ENCODE results near the gene PIK3AP1.

The PIK3AP1 gene

GRCh38 chr10:96660297-96660696 is 60.0 kb downstream of the PIK3AP1 start:
- peaks cover 61% of the 10 kb centered on the region for H3K79me2 ChIP-seq (ENCODE audit: insufficient read depth, low read length)
- no peak overlapping the region for H3K4me3 ChIP-seq (ENCODE audit: low read depth, low read length, poor library complexity, severe bottlenecking)
- no peak overlapping the region for H2AFZ ChIP-seq (ENCODE audit: low read length)
- peaks cover 28% of the 10 kb centered on the region for H3K36me3 ChIP-seq (ENCODE audit: insufficient read depth, low read length)
- no peak overlapping the region for H3K27ac ChIP-seq (ENCODE audit: low read depth, low read length, poor library complexity, severe bottlenecking)
- no peak for TF ChIP-seq EZH2 (IDR thresholded peaks at IDR 0.05; ENCODE audit: borderline replicate concordance, low read length)
- no peak for TF ChIP-seq CTCF (IDR thresholded peaks at IDR 0.05; ENCODE audit: low read length)
- no peak overlapping the region for H3K9ac ChIP-seq (ENCODE audit: low read length)
- H3K9me2 ChIP-seq (ENCODE audit: low read depth, low read length) = no peaks in the 10 kb centered on the region
- H3K4me1 ChIP-seq (ENCODE audit: insufficient read depth, low read length, severe bottlenecking) = peaks cover 11% of the 10 kb centered on the region
- H3K27me3 ChIP-seq (ENCODE audit: insufficient read depth, low read length) = no peaks in the 10 kb centered on the region
- H4K20me1 ChIP-seq (ENCODE audit: insufficient read depth, low read length) = no peaks in the 10 kb centered on the region
- no peak overlapping the region for H3K4me2 ChIP-seq (ENCODE audit: low read length)
- no peaks in the 10 kb centered on the region for H3F3A ChIP-seq (ENCODE audit: insufficient read depth, low read length)
- no peaks in the 10 kb centered on the region for H3K9me3 ChIP-seq (ENCODE audit: low read length)

GRCh38 chr10:96658844-96659243 is 61.5 kb downstream of the PIK3AP1 start:
- Histone ChIP-seq H3K4me1 (ENCODE audit: insufficient read depth, low read length, severe bottlenecking) (no peaks in the 10 kb centered on the region), H3K4me2 (ENCODE audit: low read length) (no peak overlapping the region), H2AFZ (ENCODE audit: low read length) (no peak overlapping the region), H3K4me3 (ENCODE audit: low read depth, low read length, poor library complexity, severe bottlenecking) (no peak overlapping the region), H3K36me3 (ENCODE audit: insufficient read depth, low read length) (peaks cover 29% of the 10 kb centered on the region), H4K20me1 (ENCODE audit: insufficient read depth, low read length) (no peaks in the 10 kb centered on the region), H3K9me2 (ENCODE audit: low read depth, low read length) (no peaks in the 10 kb centered on the region), H3K27me3 (ENCODE audit: insufficient read depth, low read length) (no peaks in the 10 kb centered on the region), H3K79me2 (ENCODE audit: insufficient read depth, low read length) (peaks cover 47% of the 10 kb centered on the region), H3K9me3 (ENCODE audit: low read length) (no peaks in the 10 kb centered on the region), H3F3A (ENCODE audit: insufficient read depth, low read length) (no peaks in the 10 kb centered on the region), H3K27ac (ENCODE audit: low read depth, low read length, poor library complexity, severe bottlenecking) (no peak overlapping the region), H3K9ac (ENCODE audit: low read length) (no peak overlapping the region)
- TF ChIP-seq EZH2 (IDR thresholded peaks at IDR 0.05; ENCODE audit: borderline replicate concordance, low read length) (no peak), CTCF (IDR thresholded peaks at IDR 0.05; ENCODE audit: low read length) (no peak)

DNA sequence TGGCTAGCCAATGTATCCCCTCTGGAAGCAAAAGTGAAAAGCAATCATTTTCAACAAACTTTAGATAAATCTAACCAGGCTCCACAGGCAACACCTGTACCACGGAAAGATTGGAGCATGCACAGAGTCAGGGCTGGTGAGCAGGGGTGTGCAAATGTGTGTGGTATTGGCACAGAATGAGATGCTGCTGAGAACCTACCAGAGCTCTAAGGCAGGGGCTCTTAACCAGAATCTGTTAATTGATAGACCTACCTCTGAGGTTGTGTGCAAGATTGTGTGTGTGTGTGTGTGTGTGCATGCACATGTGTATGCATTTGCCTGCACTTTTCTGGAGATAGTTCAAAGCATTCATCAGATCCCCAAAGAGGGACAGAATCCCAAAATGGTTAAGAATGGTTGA is 62.9 kb downstream of the PIK3AP1 start:
- H3K9ac ChIP-seq (ENCODE audit: low read length) = no peak overlapping the region
- no peaks in the 10 kb centered on the region for H3K9me3 ChIP-seq (ENCODE audit: low read length)
- H3K79me2 ChIP-seq (ENCODE audit: insufficient read depth, low read length) = peaks cover 38% of the 10 kb centered on the region
- no peaks in the 10 kb centered on the region for H3K9me2 ChIP-seq (ENCODE audit: low read depth, low read length)
- no peaks in the 10 kb centered on the region for H3F3A ChIP-seq (ENCODE audit: insufficient read depth, low read length)
- no peak overlapping the region for H3K27ac ChIP-seq (ENCODE audit: low read depth, low read length, poor library complexity, severe bottlenecking)
- H3K4me3 ChIP-seq (ENCODE audit: low read depth, low read length, poor library complexity, severe bottlenecking) = no peak overlapping the region
- no peaks in the 10 kb centered on the region for H3K4me1 ChIP-seq (ENCODE audit: insufficient read depth, low read length, severe bottlenecking)
- H4K20me1 ChIP-seq (ENCODE audit: insufficient read depth, low read length) = no peaks in the 10 kb centered on the region
- no peak for TF ChIP-seq EZH2 (IDR thresholded peaks at IDR 0.05; ENCODE audit: borderline replicate concordance, low read length)
- TF ChIP-seq CTCF (IDR thresholded peaks at IDR 0.05; ENCODE audit: low read length) = no peak
- no peak overlapping the region for H3K4me2 ChIP-seq (ENCODE audit: low read length)
- peaks cover 30% of the 10 kb centered on the region for H3K36me3 ChIP-seq (ENCODE audit: insufficient read depth, low read length)
- no peaks in the 10 kb centered on the region for H3K27me3 ChIP-seq (ENCODE audit: insufficient read depth, low read length)
- H2AFZ ChIP-seq (ENCODE audit: low read length) = no peak overlapping the region
